Dendritic cell treated with granulocyte-macrophage colony-stimulating factor and Interleukin-4, amounts not matched to agents 40 ng/mL and 50 ng/mL, for 4 days (primary cell): ENCODE data around the gene GYS2.
"Not testable (repeated sequence)": the region's sequence is repeated elsewhere in the genome, so short reads cannot be mapped to it uniquely, and the experiment has no call there.

ENCODE experiments used
- H3K27ac Mint-ChIP-seq: one replicate; pipeline ENCODE4 v1.8.0; 2022; ENCODE audit warnings: mild to moderate bottlenecking, mixed read lengths
- H3K27me3 Mint-ChIP-seq: one replicate; pipeline ENCODE4 v1.8.0; 2022; ENCODE audit warnings: mild to moderate bottlenecking, mixed read lengths
- H3K36me3 Mint-ChIP-seq: one replicate; pipeline ENCODE4 v1.8.0; 2022; ENCODE audit warnings: low read depth, mixed read lengths
- H3K4me1 Mint-ChIP-seq: one replicate; pipeline ENCODE4 v1.8.0; 2022; ENCODE audit warnings: low read depth, mixed read lengths
- H3K4me3 Mint-ChIP-seq: one replicate; pipeline ENCODE4 v1.8.0; 2022; ENCODE audit warnings: mild to moderate bottlenecking, moderate library complexity, mixed read lengths
- H3K9me3 Mint-ChIP-seq: one replicate; pipeline ENCODE4 v1.8.0; 2022; ENCODE audit warnings: mixed read lengths
- intact Hi-C: fragments of 100-400 bp; cut with micrococcal nuclease; formaldehyde crosslinking; loops from one replicate; pipeline ENCODE4 v1.15.0; 2022

GYS2 gene

DNA sequence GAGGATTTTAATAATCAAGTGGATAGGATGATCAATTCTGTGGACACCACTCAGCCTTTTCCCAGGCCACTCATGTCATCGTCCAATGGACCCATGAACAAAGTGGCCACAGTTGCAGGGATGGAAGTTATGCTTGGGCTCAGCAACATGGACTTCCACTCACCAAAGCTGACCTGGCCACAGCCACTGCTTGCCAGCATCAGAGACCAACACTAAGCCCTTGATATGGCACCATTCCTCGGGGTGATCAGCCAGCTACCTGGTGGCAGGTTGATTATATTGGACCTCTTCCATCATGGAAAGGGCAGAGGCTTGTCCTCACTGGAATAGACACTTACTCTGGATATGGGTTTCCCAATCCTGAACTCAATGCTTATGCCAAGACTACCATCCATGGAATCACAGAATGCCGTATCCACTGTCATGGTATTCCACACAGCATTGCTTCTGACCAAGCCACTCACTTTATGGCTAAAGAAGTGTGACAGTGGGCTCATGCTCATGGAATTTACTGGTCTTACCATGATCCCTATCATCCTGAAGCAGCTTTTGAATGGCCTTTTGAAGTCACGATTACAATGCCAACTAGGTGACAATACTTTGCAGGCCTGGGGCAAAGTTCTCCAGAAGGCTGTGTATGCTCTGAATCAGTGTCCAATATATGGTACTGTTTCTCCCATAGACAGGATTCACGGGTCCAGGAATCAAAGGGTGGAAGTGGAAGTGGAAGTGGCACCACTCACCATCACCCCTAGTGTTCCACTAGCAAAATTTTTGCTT lies 20.1 kb downstream of the GYS2 start:
- H3K4me3 Mint-ChIP-seq, H3K27me3 Mint-ChIP-seq, H3K36me3 Mint-ChIP-seq, intact Hi-C loops, H3K27ac Mint-ChIP-seq: not testable (repeated sequence)
- Mint-ChIP-seq H3K9me3 (peaks cover 40% of the 10 kb centered on the region), H3K4me1 (peaks cover 21% of the 10 kb centered on the region)

DNA sequence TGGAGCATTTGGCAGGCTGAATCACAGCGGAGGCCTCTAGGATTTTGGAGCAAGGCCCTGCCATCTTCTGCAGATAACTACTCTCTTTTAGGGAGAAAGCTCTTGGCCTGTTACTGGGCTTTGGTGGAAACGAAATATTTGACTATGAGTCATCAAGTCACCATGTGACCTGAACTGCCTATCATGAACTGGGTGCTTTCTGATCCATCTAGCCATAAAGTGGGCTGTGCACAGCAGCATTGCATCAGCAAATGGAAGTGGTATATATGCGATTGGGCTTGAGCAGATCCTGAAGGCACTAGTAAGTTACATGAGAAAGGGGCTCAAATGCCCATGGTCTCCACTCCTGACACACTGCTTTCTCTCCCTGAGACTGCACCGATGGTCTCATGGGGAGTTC lies 21.1 kb downstream of the GYS2 start:
- intact Hi-C loops: no loop called here

DNA sequence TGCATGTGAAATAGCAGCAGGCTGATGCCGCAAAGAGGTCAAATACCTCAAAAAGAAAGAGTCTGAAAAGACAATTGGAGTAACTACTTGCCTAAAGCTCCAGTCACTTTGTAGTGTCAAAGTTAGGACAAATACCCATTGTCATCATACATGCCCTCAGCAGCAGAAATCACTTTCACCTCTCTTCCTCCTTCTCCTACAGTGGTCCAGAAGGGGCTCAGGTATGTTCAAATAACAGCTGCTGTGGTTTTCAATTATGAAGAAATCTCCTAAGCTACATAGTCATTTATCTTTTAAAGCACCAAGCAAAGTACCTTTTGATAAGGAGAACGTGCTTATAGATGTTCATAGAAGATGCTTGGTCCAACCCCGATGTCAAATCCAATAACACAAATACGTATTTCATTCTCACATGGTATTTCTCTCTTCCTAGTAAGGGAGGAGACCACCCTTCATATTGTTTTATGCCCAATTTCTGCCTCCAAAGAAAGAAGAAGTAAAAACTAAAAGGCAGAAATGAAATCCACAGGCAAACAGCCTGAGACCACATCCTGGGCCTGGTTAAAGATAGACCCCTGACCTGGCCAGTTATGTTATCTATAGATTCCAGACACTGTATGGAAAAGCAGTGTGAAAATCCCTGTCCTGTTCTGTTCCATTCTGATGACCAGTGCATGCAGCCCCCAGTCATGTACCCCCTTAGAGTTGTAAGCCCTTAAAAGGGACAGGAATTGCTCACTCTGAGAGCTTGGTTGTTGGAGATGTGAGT lies 23.7 kb downstream of the GYS2 start:
- intact Hi-C loops: no loop called here

More for the DNA sequence above, 21.1 kb downstream of the GYS2 start:
- Mint-ChIP-seq H3K9me3 (peaks cover 41% of the 10 kb centered on the region), H3K27me3 (no peaks in the 10 kb centered on the region), H3K27ac (no peak overlapping the region), H3K36me3 (no peaks in the 10 kb centered on the region), H3K4me1 (peaks cover 29% of the 10 kb centered on the region), H3K4me3 (no peak overlapping the region)

DNA sequence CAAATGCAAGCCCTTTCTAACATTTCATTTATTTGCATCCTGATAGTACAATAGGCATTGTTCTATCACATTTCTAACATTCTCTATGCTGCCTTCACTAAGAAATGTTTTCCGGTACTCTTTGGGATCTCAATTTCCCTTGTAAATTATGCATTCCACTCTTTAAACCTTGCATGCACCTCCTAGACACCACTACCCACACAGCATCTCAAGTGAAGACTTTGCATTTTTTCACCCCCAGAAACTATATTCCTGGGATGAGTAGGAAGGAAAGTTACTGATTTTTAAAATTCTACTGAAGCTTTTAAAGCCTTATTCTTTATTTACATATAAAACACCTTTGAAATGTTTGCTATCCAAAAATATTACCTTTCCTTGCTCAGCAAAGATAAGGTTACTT lies 27.1 kb downstream of the GYS2 start:
- Mint-ChIP-seq H3K4me1 (peaks cover 30% of the 10 kb centered on the region), H3K4me3 (no peak overlapping the region), H3K36me3 (no peaks in the 10 kb centered on the region), H3K27ac (no peak overlapping the region), H3K9me3 (peaks cover 17% of the 10 kb centered on the region), H3K27me3 (no peaks in the 10 kb centered on the region)
- intact Hi-C loops: no loop called here

More for the DNA sequence above, 23.7 kb downstream of the GYS2 start:
- no peak overlapping the region for H3K27ac Mint-ChIP-seq
- peaks cover 30% of the 10 kb centered on the region for H3K4me1 Mint-ChIP-seq
- peaks cover 25% of the 10 kb centered on the region for H3K9me3 Mint-ChIP-seq
- no peaks in the 10 kb centered on the region for H3K27me3 Mint-ChIP-seq
- H3K4me3 Mint-ChIP-seq: no peak overlapping the region
- no peaks in the 10 kb centered on the region for H3K36me3 Mint-ChIP-seq

DNA sequence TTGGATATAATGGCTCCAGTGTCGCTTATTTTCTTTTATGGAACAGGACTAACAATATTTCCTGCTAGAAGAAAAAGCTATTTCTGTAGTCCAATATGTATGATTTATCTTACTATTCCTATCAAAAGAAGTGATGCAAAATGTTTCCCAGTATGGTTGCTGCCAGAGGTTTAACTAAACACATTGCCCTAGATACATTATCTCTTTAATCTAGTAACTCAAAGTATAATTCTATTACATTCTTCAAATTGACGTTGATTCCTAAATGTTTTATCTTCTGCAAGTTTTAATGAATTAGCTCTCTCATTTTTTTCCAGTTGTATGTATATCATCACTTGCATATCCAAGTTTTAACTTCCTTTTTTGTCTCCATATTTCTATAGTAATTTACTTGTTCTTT lies 28.2 kb downstream of the GYS2 start:
- Mint-ChIP-seq H3K36me3 (no peaks in the 10 kb centered on the region), H3K27me3 (no peaks in the 10 kb centered on the region), H3K9me3 (peaks cover 9% of the 10 kb centered on the region), H3K27ac (no peak overlapping the region), H3K4me3 (no peak overlapping the region), H3K4me1 (peaks cover 24% of the 10 kb centered on the region)
- intact Hi-C loops: no loop called here

DNA sequence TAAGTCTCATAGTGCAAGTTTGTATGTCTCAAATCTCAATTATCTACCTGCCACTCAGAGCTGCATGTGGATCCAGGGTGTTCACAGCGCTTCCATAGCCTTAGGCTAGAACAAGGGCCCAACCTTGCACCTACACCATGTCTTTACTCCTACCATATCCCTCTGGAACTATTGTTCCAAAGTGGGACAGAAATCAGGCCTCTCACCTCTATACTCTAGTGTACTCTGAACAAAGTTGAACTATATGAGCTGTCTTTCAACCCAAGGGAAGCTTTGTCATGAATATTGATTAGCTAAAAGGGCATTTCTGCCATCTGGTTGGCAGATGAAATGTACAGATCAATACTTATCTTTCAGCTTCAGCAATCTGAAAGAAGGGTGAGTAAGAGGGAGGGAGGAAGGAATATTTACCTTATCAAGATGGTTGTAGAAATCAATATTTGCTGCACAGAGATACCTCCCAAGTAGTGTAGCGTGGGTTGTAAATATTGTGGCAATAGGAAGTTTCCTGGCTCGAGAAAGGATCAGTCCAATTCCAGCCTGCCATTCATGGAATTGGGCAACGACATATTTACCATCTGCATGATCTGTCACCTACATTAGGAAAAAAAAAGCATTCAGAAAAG lies 30.8 kb downstream of the GYS2 start:
- no peaks in the 10 kb centered on the region for H3K9me3 Mint-ChIP-seq
- intact Hi-C loops: no loop called here
- H3K27ac Mint-ChIP-seq: no peak overlapping the region
- peaks cover 3% of the 10 kb centered on the region for H3K4me1 Mint-ChIP-seq
- H3K36me3 Mint-ChIP-seq: no peaks in the 10 kb centered on the region
- no peak overlapping the region for H3K4me3 Mint-ChIP-seq
- no peaks in the 10 kb centered on the region for H3K27me3 Mint-ChIP-seq

DNA sequence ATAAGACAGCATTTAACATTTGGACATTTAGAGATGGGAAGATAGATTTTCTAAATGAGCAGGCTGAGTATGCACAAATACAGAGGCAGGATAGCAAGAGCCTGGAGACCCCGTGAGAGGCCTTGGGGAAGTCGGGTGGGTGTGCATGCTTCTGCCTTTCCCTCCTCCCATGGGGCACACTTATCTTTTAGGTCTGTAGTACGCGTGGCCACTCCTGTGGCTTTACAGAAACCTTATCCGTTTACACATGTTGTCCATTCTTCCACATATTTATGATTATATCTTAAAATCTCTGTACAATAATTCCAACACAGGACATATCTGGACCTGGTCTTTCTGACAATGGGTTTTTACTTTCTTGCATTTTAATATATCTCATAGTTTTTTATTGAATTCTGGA lies 33.6 kb downstream of the GYS2 start:
- Mint-ChIP-seq H3K36me3 (no peaks in the 10 kb centered on the region), H3K9me3 (no peaks in the 10 kb centered on the region), H3K27ac (no peak overlapping the region), H3K27me3 (no peaks in the 10 kb centered on the region), H3K4me3 (no peak overlapping the region), H3K4me1 (no peaks in the 10 kb centered on the region)
- intact Hi-C loops: no loop called here

DNA sequence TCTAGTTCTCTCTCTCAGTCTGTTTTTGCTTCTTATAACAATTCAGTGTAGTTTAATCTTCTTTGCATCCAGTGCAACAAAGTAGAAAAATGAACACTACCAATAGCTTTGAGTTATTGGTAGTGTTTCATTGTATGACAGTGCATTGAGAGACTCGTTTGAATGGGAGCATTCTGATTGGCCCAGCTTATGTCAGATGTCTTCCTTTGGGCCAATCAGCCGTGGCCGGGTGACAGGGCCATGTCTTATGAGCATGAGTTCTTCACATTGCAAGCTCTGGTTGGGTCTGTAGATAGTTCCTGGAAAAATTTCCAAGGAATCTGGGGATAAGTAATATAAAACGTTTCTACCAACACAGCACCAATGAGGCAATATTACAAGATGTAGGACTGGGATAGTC lies 36.5 kb downstream of the GYS2 start:
- Mint-ChIP-seq H3K9me3 (no peaks in the 10 kb centered on the region), H3K4me3 (no peak overlapping the region), H3K4me1 (no peaks in the 10 kb centered on the region), H3K36me3 (no peaks in the 10 kb centered on the region), H3K27me3 (no peaks in the 10 kb centered on the region), H3K27ac (no peak overlapping the region)
- intact Hi-C loops: no loop called here

DNA sequence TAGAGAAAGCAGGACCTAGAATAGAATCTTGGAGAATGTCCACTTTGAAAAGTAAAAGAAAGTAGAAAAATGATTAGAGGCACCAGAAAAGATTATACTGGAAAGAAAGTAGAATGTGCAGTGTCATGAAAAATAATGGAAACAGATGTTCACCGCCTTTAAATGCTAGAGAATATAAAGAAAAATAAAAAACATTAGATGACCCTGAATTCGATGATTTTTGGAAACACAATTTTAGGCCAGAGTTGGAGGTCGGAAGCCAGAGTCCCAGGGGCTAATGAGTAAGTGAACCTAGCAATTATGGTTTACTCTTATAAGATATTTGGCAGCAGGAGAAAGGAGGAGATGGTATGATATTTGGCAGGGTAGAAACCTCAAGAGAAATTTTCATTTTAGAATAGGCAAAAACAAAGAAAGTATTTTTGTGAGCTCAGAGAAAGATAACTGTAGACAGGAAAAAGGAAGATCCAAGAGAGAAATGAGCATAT lies 37.7 kb downstream of the GYS2 start:
- Mint-ChIP-seq H3K4me3 (no peak overlapping the region), H3K9me3 (no peaks in the 10 kb centered on the region), H3K27me3 (no peaks in the 10 kb centered on the region), H3K4me1 (no peaks in the 10 kb centered on the region), H3K36me3 (no peaks in the 10 kb centered on the region), H3K27ac (no peak overlapping the region)
- intact Hi-C loops: no loop called here

DNA sequence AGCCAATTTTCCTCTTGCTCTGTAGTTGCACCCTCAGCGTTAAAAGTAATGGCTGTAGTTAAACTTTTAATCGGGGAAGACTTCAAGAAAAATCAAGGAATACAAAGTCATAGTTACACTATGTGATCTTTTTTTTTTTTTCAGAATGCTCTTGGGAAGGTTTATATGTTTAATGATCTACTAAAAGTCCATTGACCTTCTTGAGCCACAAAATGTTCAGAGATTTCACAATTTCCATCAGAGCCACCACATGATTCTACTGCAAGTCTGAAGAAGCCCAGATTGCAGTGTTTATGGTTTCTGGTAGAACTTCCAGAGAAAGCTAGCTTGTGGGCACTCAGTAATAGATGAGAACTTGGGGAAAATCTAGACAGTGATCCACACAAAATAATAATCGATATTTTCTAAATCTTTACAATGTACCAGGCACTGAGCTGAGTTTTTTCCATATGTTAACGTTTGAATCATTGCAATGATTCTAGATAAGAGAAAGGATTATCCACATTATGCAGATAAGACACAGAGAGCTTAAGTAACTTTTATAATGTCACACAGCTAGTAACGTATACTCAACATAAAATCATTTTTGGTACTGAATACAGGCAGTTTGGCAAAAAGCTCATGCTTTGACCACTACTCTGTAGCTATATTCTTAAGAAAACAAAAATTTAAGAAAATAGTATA lies 38.3 kb downstream of the GYS2 start:
- H3K36me3 Mint-ChIP-seq: no peaks in the 10 kb centered on the region
- no peaks in the 10 kb centered on the region for H3K27me3 Mint-ChIP-seq
- H3K9me3 Mint-ChIP-seq: no peaks in the 10 kb centered on the region
- H3K4me3 Mint-ChIP-seq: no peak overlapping the region
- no peak overlapping the region for H3K27ac Mint-ChIP-seq
- intact Hi-C loops: no loop called here
- no peaks in the 10 kb centered on the region for H3K4me1 Mint-ChIP-seq

DNA sequence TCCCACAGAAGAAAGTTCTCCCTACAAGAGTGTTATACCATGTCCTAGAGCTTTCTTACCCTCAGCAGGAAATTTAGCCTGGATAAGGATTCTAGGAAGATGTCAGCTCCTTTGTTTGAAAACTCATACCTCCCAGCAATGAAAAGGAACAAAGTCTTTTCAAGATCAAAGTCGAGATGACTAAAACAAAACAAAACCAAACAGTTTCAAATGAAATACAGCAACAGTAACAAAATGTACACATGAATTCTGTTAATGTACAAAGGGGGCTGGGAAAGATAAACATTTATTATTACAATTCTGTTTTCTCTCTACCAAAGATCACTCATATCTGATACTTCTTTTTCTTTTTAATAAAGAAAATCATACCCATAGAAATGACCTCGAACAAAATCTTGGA lies 41.8 kb downstream of the GYS2 start:
- intact Hi-C loops: no loop called here
- H3K27ac Mint-ChIP-seq: no peak overlapping the region
- no peaks in the 10 kb centered on the region for H3K9me3 Mint-ChIP-seq
- no peak overlapping the region for H3K4me3 Mint-ChIP-seq
- no peaks in the 10 kb centered on the region for H3K27me3 Mint-ChIP-seq
- H3K4me1 Mint-ChIP-seq: no peaks in the 10 kb centered on the region
- no peaks in the 10 kb centered on the region for H3K36me3 Mint-ChIP-seq

DNA sequence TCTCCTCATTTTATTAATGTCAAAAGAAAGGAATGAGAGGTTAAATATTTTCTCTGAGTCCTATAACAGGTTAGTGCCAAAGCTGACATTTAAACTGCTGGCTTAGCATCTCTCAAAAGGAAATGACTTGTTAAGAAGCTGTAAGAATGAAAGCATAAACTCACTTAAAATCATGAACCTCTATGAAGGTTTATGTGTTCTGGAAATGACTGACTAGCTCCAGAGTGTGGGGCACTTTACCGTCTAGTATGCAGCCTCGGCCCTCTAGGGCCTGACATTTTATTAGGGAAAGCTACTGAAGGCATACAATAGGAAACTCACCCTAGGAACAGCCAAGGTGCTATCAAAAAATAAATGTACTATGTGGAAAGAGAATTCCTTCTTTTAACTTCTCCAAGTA lies 43.5 kb downstream of the GYS2 start:
- Mint-ChIP-seq H3K4me3 (no peak overlapping the region), H3K4me1 (no peaks in the 10 kb centered on the region), H3K27ac (no peak overlapping the region), H3K36me3 (no peaks in the 10 kb centered on the region), H3K27me3 (no peaks in the 10 kb centered on the region), H3K9me3 (no peaks in the 10 kb centered on the region)
- intact Hi-C loops: no loop called here

DNA sequence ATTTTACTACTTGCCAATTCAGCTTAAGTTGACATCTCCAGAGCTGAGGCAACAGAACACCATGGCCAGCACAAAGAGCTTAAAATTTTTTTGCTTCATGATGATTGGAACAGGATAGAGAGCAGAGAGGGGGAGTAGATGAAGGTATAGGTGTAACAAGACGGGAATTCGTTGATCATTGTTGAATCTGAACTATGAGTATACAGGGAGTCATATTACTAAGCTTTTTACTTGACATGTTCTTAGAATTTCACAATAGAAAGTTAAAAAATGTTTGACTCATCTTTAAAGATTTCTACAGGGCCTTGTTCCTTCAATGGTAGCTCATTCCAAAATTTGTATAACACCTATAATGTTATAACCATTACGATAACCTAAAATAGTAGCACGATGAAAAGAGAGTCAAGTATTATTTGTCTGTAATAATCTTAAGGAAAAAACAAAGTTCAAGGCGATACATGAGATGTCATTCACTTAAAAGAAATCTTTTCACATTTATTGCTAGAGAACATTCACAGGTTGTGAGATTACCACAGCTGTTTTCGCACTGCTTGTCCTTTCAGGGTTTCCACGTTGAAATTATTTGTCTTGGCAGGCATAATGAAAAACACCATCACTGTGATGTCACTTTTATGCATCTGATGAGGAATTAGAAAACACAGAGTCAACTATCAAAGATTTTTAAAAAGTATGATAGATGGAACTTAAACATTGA lies 44.6 kb downstream of the GYS2 start:
- Mint-ChIP-seq H3K27ac (no peak overlapping the region), H3K9me3 (no peaks in the 10 kb centered on the region), H3K36me3 (no peaks in the 10 kb centered on the region), H3K4me1 (no peaks in the 10 kb centered on the region), H3K27me3 (no peaks in the 10 kb centered on the region), H3K4me3 (no peak overlapping the region)
- intact Hi-C loops: no loop called here
